Endothelial cell of umbilical vein (primary cell): ENCODE measurements around the gene MAB21L2. TPM values are rescaled to one million over a fixed set of nuclear protein-coding genes. Genes with fewer than 3 reads are reported as not detected.
A peak's percentile ranks its signal among the peaks of the same experiment; 100 is the strongest.

Experiments used
- Bru-seq: library from RNA; stranded (reverse); fragments of 400-500 nt; gene quantifications from one replicate; lab custom pipeline; 2021; lab: Mats Ljungman, UMichigan
- BruChase-seq, 2 experiments: library from RNA; stranded (reverse); fragments of 400-500 nt; gene quantifications; one replicate each; lab custom pipeline; 2021; lab: Mats Ljungman, UMichigan
- BruUV-seq: library from RNA; stranded (reverse); fragments of 400-500 nt; replicated peaks from 2 replicates; lab custom pipeline; 2021; lab: Mats Ljungman, UMichigan
- CTCF ChIA-PET: fragments of 300-600, 350-600 bp; sonication (Branson Sonifier 250); formaldehyde crosslinking; loops from one replicate; lab custom pipeline; 2021; ENCODE audit warnings: antibody characterized with exemption, inconsistent platforms; lab: Charles Lee
- POLR2A ChIA-PET: fragments of 300-600, 350-600 bp; sonication (Branson Sonifier 250); formaldehyde crosslinking; loops from one replicate; lab custom pipeline; 2021; ENCODE audit warnings: antibody characterized with exemption, inconsistent platforms; lab: Charles Lee
- DNase-seq: peaks from one replicate; pipeline ENCODE4 v3.0.0-alpha.2; 2011; ENCODE audit warnings: low read depth, low spot score
- FAIRE-seq: peaks from 2 replicates; lab custom pipeline; 2011; peaks lifted over from hg19 to GRCh38; lab: Jason Lieb, UNC
- H2AFZ ChIP-seq: 2 replicates; pipeline ENCODE4 v1.6.0; 2012; ENCODE audit warnings: low read depth, low read length, control low read depth, inconsistent platforms
- H3K27ac ChIP-seq: 2 replicates; pipeline ENCODE4 v1.5.1; 2011; ENCODE audit warnings: low read depth, mild to moderate bottlenecking, control low read depth, low read length, moderate library complexity; ENCODE audit not compliant: insufficient read depth
- H3K27me3 ChIP-seq, 2 experiments: 2 replicates each; pipeline versions ENCODE4 v1.6.0 to v1.6.1; 2011; ENCODE audit warnings: low read length in 2 of 2, mixed read lengths in 1 of 2; ENCODE audit not compliant: control insufficient read depth in 2 of 2, insufficient read depth in 2 of 2
- H3K36me3 ChIP-seq, 2 experiments: 2 replicates in 1 of 2; 3 replicates in 1 of 2; pipeline ENCODE4 v1.5.1; 2011; ENCODE audit warnings: low read length in 2 of 2, mild to moderate bottlenecking in 1 of 2, moderate library complexity in 1 of 2; ENCODE audit not compliant: control insufficient read depth in 2 of 2, insufficient read depth in 2 of 2; ENCODE audit errors: extremely low read depth in 1 of 2
- H3K4me1 ChIP-seq: 3 replicates; pipeline ENCODE4 v1.5.1; 2011; ENCODE audit warnings: mild to moderate bottlenecking, low read length; ENCODE audit not compliant: control insufficient read depth, insufficient read depth; ENCODE audit errors: extremely low read depth
- H3K4me2 ChIP-seq: 2 replicates; pipeline ENCODE4 v1.6.1; 2011; ENCODE audit warnings: low read length, control low read depth, mixed read lengths; ENCODE audit not compliant: insufficient read depth
- H3K4me3 ChIP-seq, 3 experiments: fragments of 200-600 bp in 1 of 3; sonication (generic), shearing (Covaris generic) in 1 of 3; replicated peaks in 1 of 3; 2 replicates each; pipeline ENCODE4 v1.5.1; 2011 to 2016; ENCODE audit warnings: control low read depth in 3 of 3, low read length in 3 of 3, mild to moderate bottlenecking in 2 of 3, inconsistent platforms in 1 of 3, low read depth in 1 of 3, moderate library complexity in 1 of 3; ENCODE audit not compliant: insufficient read depth in 1 of 3
- H3K79me2 ChIP-seq: 2 replicates; pipeline ENCODE4 v1.6.0; 2012; ENCODE audit warnings: low read length, inconsistent platforms; ENCODE audit not compliant: control insufficient read depth, insufficient read depth
- H3K9ac ChIP-seq: replicated peaks from 2 replicates; pipeline ENCODE3; 2011; ENCODE audit warnings: low read length, control low read depth; ENCODE audit not compliant: insufficient read depth; ENCODE audit errors: extremely low read depth
- H3K9me1 ChIP-seq: replicated peaks from 3 replicates; pipeline ENCODE4 v1.6.0; 2011; ENCODE audit warnings: mild to moderate bottlenecking, low read length; ENCODE audit not compliant: control insufficient read depth, insufficient read depth; ENCODE audit errors: extremely low read depth
- H3K9me3 ChIP-seq: replicated peaks from 2 replicates; pipeline ENCODE4 v1.5.1; 2012; ENCODE audit warnings: low read length, inconsistent platforms; ENCODE audit not compliant: control insufficient read depth, insufficient read depth
- H4K20me1 ChIP-seq: replicated peaks from 2 replicates; pipeline ENCODE3; 2011; ENCODE audit warnings: mild to moderate bottlenecking, low read length; ENCODE audit not compliant: control insufficient read depth, insufficient read depth; ENCODE audit errors: extremely low read depth
- EZH2 ChIP-seq: IDR thresholded peaks from 2 replicates; pipeline ENCODE4 v1.6.1; 2012; ENCODE audit warnings: borderline replicate concordance, low read depth, mild to moderate bottlenecking, moderate library complexity, low read length, inconsistent platforms; ENCODE audit not compliant: severe bottlenecking
- JUN ChIP-seq: IDR thresholded peaks from 2 replicates; pipeline ENCODE4 v1.6.1; 2011; ENCODE audit warnings: borderline replicate concordance, low read depth; ENCODE audit not compliant: insufficient read length, insufficient read depth
- MYC ChIP-seq: IDR thresholded peaks from one replicate; pipeline ENCODE4 v1.6.1; 2011; ENCODE audit warnings: mild to moderate bottlenecking, low read depth, low read length
- POLR2A ChIP-seq: IDR thresholded peaks from 2 replicates; pipeline ENCODE4 v1.6.1; 2012; ENCODE audit warnings: low read depth, mild to moderate bottlenecking, control low read depth, low read length
- dilution Hi-C: fragments of 300-500 bp; cut with MboI; formaldehyde crosslinking; loops from one replicate; pipeline ENCODE4 v1.15.0; 2019; ENCODE audit warnings: low sequenced_read_pairs; ENCODE audit not compliant: extremely low pct_ligation_motif_present
- intact Hi-C: fragments of 100-400 bp; cut with micrococcal nuclease; formaldehyde crosslinking; loops from one replicate; pipeline ENCODE4 v1.10.0; 2022
- long read RNA-seq: library from polyadenylated mRNA; stranded (forward); transcript quantifications from one replicate; pipeline ENCODE4 v2.0.0, GENCODE V29; 2021
- polyA minus RNA-seq, 3 experiments: library from RNA; depleted of rRNA, polyadenylated mRNA; stranded (reverse); fragments of >200 nt; gene quantifications; 1 replicate in 1 of 3; 2 replicates in 2 of 3; pipeline ENCODE4 v1.2.3, GENCODE V29; 2011
- polyA plus RNA-seq, 4 experiments: library from polyadenylated mRNA; depleted of rRNA in 3 of 4; stranded (reverse) in 3 of 4; unstranded in 1 of 4; fragments of >200 nt; gene quantifications; 2 replicates each; pipeline versions ENCODE4 v1.2.1 to v1.2.3, GENCODE V29; 2011 to 2012; ENCODE audit warnings: missing spikeins in 1 of 4
- total RNA-seq: library from RNA; stranded (reverse); gene quantifications from 2 replicates; pipeline ENCODE4 v1.2.3, GENCODE V29; 2021
- TF ChIP-seq, protein P1 (sequence below): IDR thresholded peaks from 2 replicates; pipeline ENCODE4 v1.6.1; 2011; ENCODE audit not compliant: insufficient read depth, insufficient read length
- TF ChIP-seq, protein P2 (sequence below), 2 donors: IDR thresholded peaks; 1 replicate in 1 of 2; 2 replicates in 1 of 2; pipeline ENCODE4 v1.5.1; 2011; ENCODE audit warnings: low read length in 2 of 2, mild to moderate bottlenecking in 2 of 2, moderate library complexity in 2 of 2, control low read depth in 1 of 2, inconsistent platforms in 1 of 2, low read depth in 1 of 2; ENCODE audit not compliant: insufficient read depth in 1 of 2; ENCODE audit errors: extremely low read depth in 1 of 2

Gene MAB21L2
- total RNA-seq (not detected in 2 replicates), polyA plus RNA-seq (not detected in 2 replicates), polyA minus RNA-seq (not detected in 2 replicates), Bru-seq, nascent RNA (not detected), BruChase-seq, experiment 1, labeled RNA remaining after a 6-hour chase (not detected), BruChase-seq, experiment 2, labeled RNA remaining after a 2-hour chase (not detected)
- 0.01 TPM in 1 of 2 replicates, not detected in the other for polyA plus RNA-seq (2011; cell fraction: cytosol; rRNA removed)
- polyA plus RNA-seq (2011; cell fraction: nucleus; rRNA removed), result not detected in 2 replicates
- polyA plus RNA-seq (2012), result 0.27 and 0.29 TPM in 2 replicates
- polyA minus RNA-seq (2011; cell fraction: cytosol; rRNA and poly(A)+ RNA removed), result not detected
- not detected in 2 replicates for polyA minus RNA-seq (2011; cell fraction: nucleus; rRNA and poly(A)+ RNA removed)
- long read RNA-seq, result 0 reads

DNA sequence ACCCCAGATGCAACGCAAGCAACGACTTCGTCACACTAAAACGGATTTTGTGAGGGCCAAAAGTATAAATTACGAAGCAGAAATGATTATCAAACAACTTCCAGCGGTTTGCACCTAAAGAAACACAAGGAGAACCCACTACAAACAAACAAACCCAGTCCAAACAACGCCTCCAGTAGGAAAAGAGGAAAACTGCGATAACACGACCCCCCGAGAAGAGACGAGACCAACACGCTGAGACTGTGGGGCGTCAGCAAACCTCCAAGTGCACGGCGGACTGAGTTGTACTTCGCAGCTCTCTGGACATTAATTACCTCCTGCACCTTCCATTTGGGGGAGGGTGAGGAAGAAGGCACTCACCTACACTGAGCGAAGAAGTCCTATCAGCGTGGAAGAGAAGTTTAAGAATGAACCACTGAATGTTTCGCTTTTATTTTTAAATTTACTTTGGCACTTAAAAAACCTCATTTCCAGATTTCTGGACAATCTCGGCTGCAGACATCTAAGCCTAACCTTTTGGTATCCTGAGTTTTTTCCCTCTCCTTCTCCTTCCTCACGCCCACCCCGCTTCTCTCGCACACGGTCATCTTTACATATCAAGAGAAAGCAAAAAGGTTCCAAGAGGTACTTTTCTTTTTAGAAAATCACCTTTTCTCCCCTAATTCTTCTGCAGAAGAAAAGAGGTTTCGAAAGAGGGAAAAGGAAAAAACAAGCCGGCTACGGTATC, at the start of gene MAB21L2:
MAB21L2 (plus strand) TSS at position 6 of the 727 bp plus-strand sequence. CDS start 879 bp downstream, outside the sequence.
- H3K79me2 ChIP-seq, result no peaks in the 10 kb centered on the region
- CTCF ChIA-PET, result interaction anchor here (1.6 kb wide), 1 partner anchor 12 kb away, joined by 4 read pairs; no protein-coding TSS in a partner anchor
- no peaks in the 10 kb centered on the region for H3K9me1 ChIP-seq
- H3K36me3 ChIP-seq, result no peaks in the 10 kb centered on the region
- peak within 1 kb of the TSS; percentile 12 for H2AFZ ChIP-seq
- TF ChIP-seq MYC, result no peak
- TF ChIP-seq, protein P1, sequence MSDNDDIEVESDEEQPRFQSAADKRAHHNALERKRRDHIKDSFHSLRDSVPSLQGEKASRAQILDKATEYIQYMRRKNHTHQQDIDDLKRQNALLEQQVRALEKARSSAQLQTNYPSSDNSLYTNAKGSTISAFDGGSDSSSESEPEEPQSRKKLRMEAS, result no peak
- TF ChIP-seq JUN, result no peak
- TF ChIP-seq, protein P2, sequence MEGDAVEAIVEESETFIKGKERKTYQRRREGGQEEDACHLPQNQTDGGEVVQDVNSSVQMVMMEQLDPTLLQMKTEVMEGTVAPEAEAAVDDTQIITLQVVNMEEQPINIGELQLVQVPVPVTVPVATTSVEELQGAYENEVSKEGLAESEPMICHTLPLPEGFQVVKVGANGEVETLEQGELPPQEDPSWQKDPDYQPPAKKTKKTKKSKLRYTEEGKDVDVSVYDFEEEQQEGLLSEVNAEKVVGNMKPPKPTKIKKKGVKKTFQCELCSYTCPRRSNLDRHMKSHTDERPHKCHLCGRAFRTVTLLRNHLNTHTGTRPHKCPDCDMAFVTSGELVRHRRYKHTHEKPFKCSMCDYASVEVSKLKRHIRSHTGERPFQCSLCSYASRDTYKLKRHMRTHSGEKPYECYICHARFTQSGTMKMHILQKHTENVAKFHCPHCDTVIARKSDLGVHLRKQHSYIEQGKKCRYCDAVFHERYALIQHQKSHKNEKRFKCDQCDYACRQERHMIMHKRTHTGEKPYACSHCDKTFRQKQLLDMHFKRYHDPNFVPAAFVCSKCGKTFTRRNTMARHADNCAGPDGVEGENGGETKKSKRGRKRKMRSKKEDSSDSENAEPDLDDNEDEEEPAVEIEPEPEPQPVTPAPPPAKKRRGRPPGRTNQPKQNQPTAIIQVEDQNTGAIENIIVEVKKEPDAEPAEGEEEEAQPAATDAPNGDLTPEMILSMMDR (IDR thresholded peaks at IDR 0.05; ENCODE audit: extremely low read depth in 1 of 2, insufficient read depth in 1 of 2, low read depth in 1 of 2, low read length in 2 of 2), result no peak
- no peak for TF ChIP-seq EZH2
- no peak for TF ChIP-seq POLR2A
- POLR2A ChIA-PET, result no interaction called here
- H3K27ac ChIP-seq, result no peak within 1 kb of the TSS
- FAIRE-seq (no peak), DNase-seq (no peak)
- H3K9ac ChIP-seq, result no peak within 1 kb of the TSS
- intact Hi-C loops (loop anchor here (5.0 kb wide), 2 partner anchors 275 to 585 kb away; no protein-coding TSS in a partner anchor), dilution Hi-C loops (no loop called here)
- no peaks in the 10 kb centered on the region for H4K20me1 ChIP-seq
- no peaks in the 10 kb centered on the region for H3K27me3 ChIP-seq
- no peaks in the 10 kb centered on the region for H3K4me1 ChIP-seq
- H3K9me3 ChIP-seq, result no peaks in the 10 kb centered on the region
- peak within 1 kb of the TSS in 2 of 3 experiments; percentile 20 to 42 for H3K4me3 ChIP-seq
- H3K4me2 ChIP-seq, result peak within 1 kb of the TSS; percentile 6
- BruUV-seq, result no TSS peak
